Measurements from ENCODE around the gene CYP2C18.
"Not testable (repeated sequence)": the region's sequence is repeated elsewhere in the genome, so short reads cannot be mapped to it uniquely, and the experiment has no call there.

Gene CYP2C18
- total RNA-seq, result 0 to 0.10 (median 0) reads per million in 9 experiments

DNA sequence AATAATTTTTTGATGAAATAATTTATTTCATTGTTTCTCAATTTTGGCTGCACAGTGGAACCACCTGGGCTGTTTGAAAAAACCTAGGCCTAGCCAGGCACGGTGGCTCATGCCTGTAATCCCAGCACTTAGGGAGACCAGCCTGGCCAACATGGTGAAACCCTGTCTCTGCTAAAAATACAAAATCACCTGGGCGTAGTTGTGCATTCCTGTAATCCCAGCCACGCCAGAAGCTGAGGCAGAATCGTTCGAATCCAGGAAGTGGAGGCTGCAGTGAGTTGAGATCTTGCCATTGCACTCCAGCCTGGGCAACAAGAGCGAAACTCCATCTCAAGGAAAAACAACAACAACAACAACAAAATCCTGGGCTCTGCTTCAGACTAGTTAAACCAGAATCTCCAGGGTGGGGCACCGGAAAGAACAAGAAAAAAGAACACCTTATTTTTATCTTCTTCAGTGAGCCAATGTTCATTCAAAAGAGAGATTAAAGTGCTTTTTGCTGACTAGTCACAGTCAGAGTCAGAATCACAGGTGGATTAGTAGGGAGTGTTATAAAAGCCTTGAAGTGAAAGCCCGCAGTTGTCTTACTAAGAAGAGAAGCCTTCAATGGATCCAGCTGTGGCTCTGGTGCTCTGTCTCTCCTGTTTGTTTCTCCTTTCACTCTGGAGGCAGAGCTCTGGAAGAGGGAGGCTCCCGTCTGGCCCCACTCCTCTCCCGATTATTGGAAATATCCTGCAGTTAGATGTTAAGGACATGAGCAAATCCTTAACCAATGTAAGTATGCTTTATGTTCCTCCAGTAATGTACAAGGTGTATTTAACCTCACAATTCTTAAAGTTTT is at the start of gene CYP2C18:
TSS of gene CYP2C18 (plus strand) at position 516 of the 841 bp plus-strand sequence. CDS start at position 607, 91 bp downstream.
- Mint-ChIP-seq H3K27me3 (peaks cover 0 to 7% of the 10 kb centered on the region in 2 donors), H3K4me1 (ENCODE audit: low read depth in 2 of 2) (no peaks in the 10 kb centered on the region), H3K36me3 (ENCODE audit: insufficient read depth) (no peaks in the 10 kb centered on the region), H3K27ac (no peak within 1 kb of the TSS), H3K4me3 (no peak within 1 kb of the TSS), H3K9me3 (peaks cover 0 to 5% of the 10 kb centered on the region in 2 donors)
- DNase-seq (no peak), ATAC-seq (replicated peaks) (no peak)

DNA sequence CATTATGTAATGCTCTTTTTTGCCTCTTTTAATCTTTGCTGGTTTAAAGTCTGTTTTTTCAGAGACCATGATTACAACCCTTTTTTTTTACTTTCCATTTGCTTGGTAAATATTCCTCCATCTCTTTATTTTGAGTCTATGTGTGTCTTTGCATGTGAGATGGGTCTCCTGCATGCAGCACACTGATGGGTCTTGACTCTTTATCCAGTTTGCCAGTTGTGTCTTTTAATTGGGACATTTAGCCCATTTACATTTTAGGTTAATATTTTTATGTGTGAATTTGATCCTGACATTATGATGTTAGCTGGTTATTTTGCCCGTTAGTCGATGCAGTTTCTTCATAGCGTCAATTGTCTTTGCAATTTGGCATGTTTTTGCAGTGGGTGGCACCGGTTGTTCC is 45.4 kb upstream of the CYP2C18 start:
- H3K36me3 Mint-ChIP-seq (ENCODE audit: insufficient read depth); H3K9me3 Mint-ChIP-seq; H3K4me3 Mint-ChIP-seq; H3K27ac Mint-ChIP-seq; DNase-seq; ATAC-seq (replicated peaks); H3K4me1 Mint-ChIP-seq (ENCODE audit: low read depth in 2 of 2): not testable (repeated sequence)
- peaks cover 3 to 20% of the 10 kb centered on the region in 2 donors for H3K27me3 Mint-ChIP-seq

DNA sequence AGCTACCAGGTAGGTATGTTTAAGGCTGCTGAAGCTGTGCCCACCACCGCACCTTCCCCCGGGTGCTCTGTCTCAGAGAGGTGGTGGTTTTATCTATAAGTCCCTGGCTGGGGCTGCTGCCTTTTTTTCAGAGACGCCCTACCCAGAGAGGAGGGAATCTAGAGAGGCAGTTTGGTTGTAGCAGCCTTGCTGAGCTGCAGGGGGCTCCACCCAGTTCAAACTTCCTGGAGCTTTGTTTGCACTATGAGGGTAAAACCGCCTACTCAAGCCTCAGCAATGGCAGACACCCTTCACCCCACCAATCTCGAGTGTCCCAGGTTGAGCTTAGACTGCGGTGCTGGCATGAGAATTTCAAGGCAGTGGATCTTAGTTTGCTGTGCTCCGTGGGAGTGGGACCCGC is 43.6 kb upstream of the CYP2C18 start:
- Mint-ChIP-seq H3K27ac (no peak overlapping the region), H3K4me3 (no peak overlapping the region), H3K4me1 (ENCODE audit: low read depth in 2 of 2) (no peaks in the 10 kb centered on the region), H3K9me3 (peaks cover 5 to 7% of the 10 kb centered on the region in 2 donors), H3K36me3 (ENCODE audit: insufficient read depth) (no peaks in the 10 kb centered on the region), H3K27me3 (peaks cover 6 to 20% of the 10 kb centered on the region in 2 donors)
- no peak for ATAC-seq (replicated peaks)
- no peak for DNase-seq

DNA sequence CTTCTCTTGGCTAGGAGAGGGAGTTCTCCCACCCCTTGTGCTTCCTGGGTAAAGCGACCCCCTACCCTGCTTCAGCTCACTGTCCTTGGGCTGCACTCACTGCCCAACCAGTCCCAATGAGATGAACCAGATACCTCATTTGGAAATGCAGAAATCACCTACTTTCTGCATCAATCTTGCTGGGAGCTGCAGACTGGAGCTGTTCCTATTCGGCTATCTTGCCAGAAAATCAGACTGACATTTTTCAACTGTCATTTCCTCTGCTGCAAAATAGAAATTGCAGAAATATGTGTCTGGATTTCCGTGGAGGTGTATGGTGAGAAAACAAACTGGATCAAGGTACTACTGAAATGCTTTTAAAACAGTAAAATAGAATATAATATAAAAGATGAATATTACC is 43.0 kb upstream of the CYP2C18 start:
- Mint-ChIP-seq H3K4me3 (no peak overlapping the region), H3K9me3 (peaks cover 5 to 7% of the 10 kb centered on the region in 2 donors), H3K27ac (no peak overlapping the region), H3K27me3 (peaks cover 6 to 20% of the 10 kb centered on the region in 2 donors), H3K4me1 (ENCODE audit: low read depth in 2 of 2) (no peaks in the 10 kb centered on the region), H3K36me3 (ENCODE audit: insufficient read depth) (no peaks in the 10 kb centered on the region)
- no peak for ATAC-seq (replicated peaks)
- DNase-seq, result no peak

DNA sequence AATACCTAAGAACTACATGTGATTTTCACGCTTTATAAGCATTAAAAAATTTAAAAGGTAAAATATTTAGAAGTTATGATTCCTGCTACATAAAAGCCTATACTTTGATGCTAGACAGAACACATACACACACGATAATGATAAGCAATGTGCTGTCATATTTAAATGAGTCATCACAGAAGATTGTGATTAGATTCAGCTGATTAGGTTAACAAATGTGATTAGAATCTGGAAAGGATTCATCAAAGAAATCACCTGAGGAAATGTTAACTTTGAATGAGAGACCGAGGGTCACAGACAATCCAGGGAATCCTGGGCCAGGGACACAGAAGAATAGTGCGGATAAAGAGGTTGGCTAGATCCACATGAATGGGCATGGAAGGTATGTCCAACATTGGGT is 42.0 kb upstream of the CYP2C18 start:
- Mint-ChIP-seq H3K27me3 (peaks cover 6 to 20% of the 10 kb centered on the region in 2 donors), H3K27ac (no peak overlapping the region), H3K4me1 (ENCODE audit: low read depth in 2 of 2) (no peaks in the 10 kb centered on the region), H3K4me3 (no peak overlapping the region), H3K36me3 (ENCODE audit: insufficient read depth) (no peaks in the 10 kb centered on the region), H3K9me3 (peaks cover 5 to 7% of the 10 kb centered on the region in 2 donors)
- ATAC-seq (replicated peaks) (no peak), DNase-seq (no peak)

DNA sequence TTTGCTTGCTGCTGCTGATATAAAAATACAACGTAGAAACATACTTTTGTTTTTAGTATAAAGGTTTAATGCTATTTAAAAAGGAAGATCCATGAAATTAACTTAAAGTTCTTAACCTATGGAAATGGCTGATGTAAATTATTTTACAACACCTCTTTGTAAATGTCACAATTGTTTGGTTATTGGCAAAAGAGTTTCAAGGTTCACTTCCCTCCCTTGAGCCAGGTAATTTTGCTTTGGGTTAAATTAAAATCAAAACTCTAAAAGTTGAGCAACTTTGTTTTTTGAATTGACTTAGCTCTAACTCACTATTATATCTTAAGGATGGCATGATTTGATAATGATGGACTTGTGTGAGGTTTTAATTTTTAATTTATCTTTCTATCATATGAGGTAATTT is 39.2 kb upstream of the CYP2C18 start:
- Mint-ChIP-seq H3K36me3 (ENCODE audit: insufficient read depth) (peaks cover 2% of the 10 kb centered on the region), H3K27me3 (peaks cover 0 to 7% of the 10 kb centered on the region in 2 donors), H3K27ac (no peak overlapping the region), H3K4me3 (no peak overlapping the region), H3K4me1 (ENCODE audit: low read depth in 2 of 2) (no peaks in the 10 kb centered on the region), H3K9me3 (no peaks in the 10 kb centered on the region)
- DNase-seq, result no peak
- no peak for ATAC-seq (replicated peaks)

DNA sequence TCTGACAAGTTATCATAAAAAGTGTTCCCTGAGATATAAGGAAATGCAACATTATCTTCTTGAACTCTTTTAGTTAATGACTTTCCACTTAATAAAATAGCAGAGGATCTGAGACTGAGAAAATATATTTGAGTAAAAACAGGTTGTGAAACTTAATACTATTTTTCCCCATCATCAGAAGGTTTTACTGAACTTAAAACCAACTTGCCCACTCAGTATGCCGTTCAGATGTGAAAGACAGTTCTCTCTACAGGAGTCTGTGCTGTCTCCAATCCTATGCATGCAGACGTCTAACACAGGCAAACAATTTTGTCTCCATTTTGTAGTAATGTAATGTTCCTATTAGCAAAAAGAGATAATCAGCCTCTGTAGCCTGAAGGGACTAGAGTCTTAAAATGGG is 38.2 kb upstream of the CYP2C18 start:
- no peak overlapping the region for H3K4me3 Mint-ChIP-seq
- H3K36me3 Mint-ChIP-seq (ENCODE audit: insufficient read depth), result peaks cover 2% of the 10 kb centered on the region
- peaks cover 0 to 2% of the 10 kb centered on the region in 2 donors for H3K9me3 Mint-ChIP-seq
- no peak overlapping the region for H3K27ac Mint-ChIP-seq
- ATAC-seq (replicated peaks), result no peak
- H3K4me1 Mint-ChIP-seq (ENCODE audit: low read depth in 2 of 2), result no peaks in the 10 kb centered on the region
- no peak for DNase-seq
- H3K27me3 Mint-ChIP-seq, result peaks cover 0 to 17% of the 10 kb centered on the region in 2 donors

DNA sequence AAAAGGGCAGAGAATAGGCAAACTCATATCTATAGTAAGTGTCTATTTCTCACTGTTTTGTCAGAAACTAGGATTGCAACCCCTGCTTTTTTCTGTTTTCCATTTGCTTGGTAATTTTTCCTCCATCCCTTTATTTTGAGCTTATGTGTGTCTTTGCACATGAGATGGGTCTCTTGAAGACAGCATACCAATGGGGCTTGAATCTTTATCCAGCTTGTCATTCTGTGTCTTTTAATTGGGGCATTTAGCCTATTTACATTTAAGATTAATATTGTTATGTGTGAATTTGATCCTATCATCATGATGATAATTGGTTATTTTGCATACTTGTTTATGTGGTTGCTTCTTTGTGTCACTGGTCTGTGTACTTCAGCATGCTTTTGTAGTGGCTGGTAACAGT is 28.3 kb upstream of the CYP2C18 start:
- not testable (repeated sequence) for DNase-seq; H3K9me3 Mint-ChIP-seq; H3K27ac Mint-ChIP-seq; H3K36me3 Mint-ChIP-seq (ENCODE audit: insufficient read depth); H3K4me1 Mint-ChIP-seq (ENCODE audit: low read depth in 2 of 2); ATAC-seq (replicated peaks); H3K4me3 Mint-ChIP-seq
- H3K27me3 Mint-ChIP-seq, result peaks cover 0 to 11% of the 10 kb centered on the region in 2 donors

DNA sequence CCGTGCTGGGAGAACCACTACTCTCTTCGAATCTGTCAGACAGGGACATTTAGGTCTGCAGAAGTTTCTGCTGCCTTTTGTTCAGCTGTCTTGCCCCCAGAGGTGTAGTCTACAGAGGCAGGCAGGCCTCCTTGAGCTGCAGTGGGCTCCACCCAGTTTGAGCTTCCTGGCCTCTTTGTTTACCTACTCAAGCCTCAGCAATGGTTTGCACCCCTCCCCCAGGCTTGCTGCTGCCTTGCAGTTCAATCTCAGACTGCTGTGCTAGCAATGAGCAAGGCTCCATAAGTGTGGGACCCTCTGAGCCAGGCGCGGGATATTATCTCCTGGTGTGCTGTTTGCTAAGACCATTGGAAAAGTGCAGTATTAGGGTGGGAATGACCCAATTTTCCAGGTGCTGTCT is 20.5 kb upstream of the CYP2C18 start:
- not testable (repeated sequence) for ATAC-seq (replicated peaks); H3K36me3 Mint-ChIP-seq (ENCODE audit: insufficient read depth); DNase-seq; H3K9me3 Mint-ChIP-seq; H3K4me3 Mint-ChIP-seq; H3K4me1 Mint-ChIP-seq (ENCODE audit: low read depth in 2 of 2); H3K27ac Mint-ChIP-seq
- peaks cover 6 to 18% of the 10 kb centered on the region in 2 donors for H3K27me3 Mint-ChIP-seq

DNA sequence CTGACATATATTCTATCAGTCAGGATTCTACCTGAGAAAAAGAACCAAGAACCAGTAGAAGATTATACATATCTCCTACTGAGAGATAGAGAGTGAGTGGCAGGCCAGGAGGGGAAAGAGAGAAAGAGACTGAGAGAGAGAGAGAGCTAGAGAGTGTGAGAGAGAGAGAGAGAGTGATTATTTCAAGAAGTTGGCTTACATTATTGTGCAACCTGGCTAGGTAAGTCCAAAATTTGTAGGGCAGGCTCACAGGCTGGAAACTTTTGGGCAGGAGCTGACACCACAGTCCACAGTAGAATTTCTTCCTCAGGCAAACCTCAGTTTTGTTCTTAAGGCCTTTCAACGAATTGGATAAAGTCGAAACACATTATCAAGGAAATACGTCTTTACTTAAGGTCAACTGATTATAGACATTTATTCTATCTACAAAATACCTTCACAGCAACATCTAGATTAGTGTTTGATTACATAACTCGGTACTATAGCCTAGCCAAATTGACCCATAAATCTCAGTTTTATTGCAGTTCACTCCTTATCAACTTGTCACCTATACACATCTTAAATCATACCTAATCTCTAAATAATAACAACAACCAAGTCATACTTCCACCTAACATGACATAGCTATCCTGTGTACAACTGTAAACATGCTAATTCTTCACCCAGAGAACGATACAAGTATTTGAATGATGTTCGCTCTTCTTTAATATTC is 17.0 kb upstream of the CYP2C18 start:
- no peak for DNase-seq
- H3K4me3 Mint-ChIP-seq, result no peak overlapping the region
- peaks cover 0 to 5% of the 10 kb centered on the region in 2 donors for H3K9me3 Mint-ChIP-seq
- no peaks in the 10 kb centered on the region for H3K36me3 Mint-ChIP-seq (ENCODE audit: insufficient read depth)
- H3K4me1 Mint-ChIP-seq (ENCODE audit: low read depth in 2 of 2), result no peaks in the 10 kb centered on the region
- ATAC-seq (replicated peaks), result no peak
- no peak overlapping the region for H3K27ac Mint-ChIP-seq
- peaks cover 6 to 11% of the 10 kb centered on the region in 2 donors for H3K27me3 Mint-ChIP-seq

DNA sequence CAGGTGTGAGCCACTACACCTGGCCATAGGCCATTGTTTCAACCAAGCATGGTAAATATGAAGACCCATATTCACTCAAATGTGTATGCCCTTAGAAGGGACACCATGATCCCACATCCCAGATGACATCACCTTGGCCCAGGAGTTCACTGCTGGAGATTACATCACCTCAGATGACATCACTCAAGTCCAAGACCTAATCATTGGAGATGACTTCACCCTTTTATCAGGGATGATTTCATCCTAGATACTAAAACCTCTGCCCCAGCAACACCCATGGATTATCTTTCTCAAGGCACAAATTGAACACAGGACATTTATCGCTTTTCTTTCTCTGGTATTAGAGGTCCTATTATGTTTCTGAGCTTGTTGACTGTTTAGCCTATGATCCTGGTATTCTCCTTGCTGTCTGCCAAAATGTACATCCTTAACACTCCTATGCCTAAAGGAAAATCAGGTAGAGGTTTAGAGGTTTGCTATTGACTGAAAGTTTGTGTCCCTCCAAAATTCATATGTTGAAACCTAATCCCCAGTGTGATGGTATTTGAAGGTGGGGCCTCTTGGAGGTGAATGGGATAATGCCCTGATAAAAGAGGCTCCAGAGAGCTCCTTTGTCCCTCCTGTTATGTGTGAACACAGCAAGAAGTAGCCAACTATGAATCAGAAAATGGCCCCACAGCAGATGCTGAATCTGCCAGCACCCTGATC is 9.8 kb upstream of the CYP2C18 start:
- peaks cover 2 to 5% of the 10 kb centered on the region in 2 donors for H3K9me3 Mint-ChIP-seq
- no peaks in the 10 kb centered on the region for H3K27me3 Mint-ChIP-seq
- peaks cover 3% of the 10 kb centered on the region for H3K36me3 Mint-ChIP-seq (ENCODE audit: insufficient read depth)
- H3K4me3 Mint-ChIP-seq, result no peak overlapping the region
- no peak overlapping the region for H3K27ac Mint-ChIP-seq
- H3K4me1 Mint-ChIP-seq (ENCODE audit: low read depth in 2 of 2), result no peaks in the 10 kb centered on the region
- ATAC-seq (replicated peaks), result no peak
- DNase-seq, result no peak

DNA sequence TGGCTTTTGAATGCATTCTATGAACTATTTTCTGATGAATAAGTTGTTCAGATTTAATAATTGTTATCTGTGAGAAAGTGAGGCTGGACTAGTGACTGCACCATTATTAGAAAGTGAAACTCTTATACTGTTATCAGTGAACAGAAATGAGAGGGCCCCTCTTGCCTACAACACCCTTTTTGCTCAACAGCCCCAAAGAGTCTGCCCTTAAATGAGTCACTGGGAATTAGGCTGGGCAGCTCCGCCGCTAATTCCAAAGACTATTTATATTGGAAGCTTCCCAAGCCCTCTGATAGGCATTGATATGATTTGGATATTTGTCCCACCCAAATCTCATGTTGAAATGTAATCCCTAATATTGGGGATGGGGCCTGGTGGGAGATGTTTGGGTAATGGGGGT is 7.0 kb upstream of the CYP2C18 start:
- DNase-seq (no peak), ATAC-seq (replicated peaks) (no peak)
- Mint-ChIP-seq H3K36me3 (ENCODE audit: insufficient read depth) (peaks cover 3% of the 10 kb centered on the region), H3K9me3 (peaks cover 0 to 5% of the 10 kb centered on the region in 2 donors), H3K27me3 (no peaks in the 10 kb centered on the region), H3K4me3 (no peak overlapping the region), H3K27ac (no peak overlapping the region), H3K4me1 (ENCODE audit: low read depth in 2 of 2) (no peaks in the 10 kb centered on the region)

DNA sequence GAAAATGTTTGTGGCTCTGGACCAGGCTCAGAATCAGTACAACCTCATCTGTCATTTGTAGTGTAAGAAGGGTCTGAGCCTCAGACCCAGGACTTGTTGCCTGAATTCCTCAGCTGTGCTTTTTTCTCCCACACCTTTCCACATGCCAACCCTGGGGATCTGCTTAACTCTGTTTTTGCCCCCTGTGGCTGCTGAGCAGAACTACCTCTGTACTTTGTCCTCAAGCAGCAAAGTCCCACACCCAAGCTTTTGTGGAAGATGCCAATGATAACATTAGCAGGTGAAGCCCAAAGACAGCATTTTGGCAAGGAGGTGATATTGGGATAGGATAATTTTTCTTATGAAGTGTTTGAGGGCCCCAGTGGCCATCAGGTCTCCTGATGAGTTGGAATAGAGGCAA is 5.8 kb upstream of the CYP2C18 start:
- peaks cover 3% of the 10 kb centered on the region for H3K36me3 Mint-ChIP-seq (ENCODE audit: insufficient read depth)
- DNase-seq (no peak), ATAC-seq (replicated peaks) (no peak)
- no peak overlapping the region for H3K27ac Mint-ChIP-seq
- peaks cover 0 to 5% of the 10 kb centered on the region in 2 donors for H3K9me3 Mint-ChIP-seq
- no peak overlapping the region for H3K4me3 Mint-ChIP-seq
- no peaks in the 10 kb centered on the region for H3K27me3 Mint-ChIP-seq
- H3K4me1 Mint-ChIP-seq (ENCODE audit: low read depth in 2 of 2), result no peaks in the 10 kb centered on the region
